ENCODE data around the gene ABR. TPM values are rescaled to one million over a fixed set of nuclear protein-coding genes. Genes with fewer than 3 reads are reported as not detected.
"Not testable (repeated sequence)": the region's sequence is repeated elsewhere in the genome, so short reads cannot be mapped to it uniquely, and the experiment has no call there.

Gene ABR
- total RNA-seq, 5 donors from 2014 or later (not counting 1 experiment from before 2014, with no cell fraction given): 89.4 to 165 (median 125) TPM

DNA sequence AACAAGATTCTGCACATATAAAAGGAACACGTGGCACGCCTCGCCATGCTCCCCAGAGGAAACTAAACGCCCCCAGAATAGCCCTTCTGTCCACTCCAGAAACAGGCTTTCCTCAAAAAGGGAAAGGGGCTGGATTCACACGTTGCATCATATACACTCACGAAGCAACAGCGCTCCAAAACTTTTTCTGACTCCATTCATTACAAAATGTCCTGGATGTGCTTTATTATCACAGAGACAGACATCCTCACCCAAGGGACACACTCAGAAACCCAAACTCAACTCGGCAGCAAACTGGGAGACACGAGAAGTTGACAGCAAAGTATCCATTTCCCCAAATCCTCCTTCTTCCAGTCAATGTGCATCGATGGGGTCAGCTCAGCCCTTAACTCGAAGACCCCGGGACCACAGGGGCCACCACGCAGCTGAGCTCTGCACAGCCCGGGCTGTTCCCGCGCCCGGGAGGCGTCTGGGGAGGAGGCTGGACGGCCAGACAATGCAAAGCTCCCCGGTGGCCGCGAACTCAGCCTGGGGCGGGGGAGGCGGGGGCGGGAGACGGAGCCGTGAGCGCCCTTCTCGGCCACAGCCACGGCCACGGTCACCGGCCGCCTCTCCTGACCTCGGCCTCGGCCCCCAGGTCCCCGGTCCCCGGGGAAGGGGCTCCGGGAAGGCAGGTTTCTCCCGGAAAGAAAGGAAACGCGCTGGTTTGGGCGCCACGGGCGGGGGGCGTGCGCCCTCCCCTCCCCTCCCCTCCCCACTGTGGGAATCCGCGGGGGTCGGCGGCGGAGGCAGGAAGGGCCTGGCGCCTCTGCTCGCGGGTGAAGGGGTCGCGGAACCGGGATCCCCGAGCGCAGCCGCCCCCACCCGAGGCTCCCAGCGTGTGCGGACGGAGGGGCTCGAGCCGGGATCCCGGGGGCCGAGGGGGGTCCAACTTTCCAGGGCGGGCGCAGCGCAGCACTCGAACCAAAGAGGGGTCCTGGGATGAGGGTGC is 201.4 kb downstream of the ABR start:
- peaks cover 33 to 38% of the 10 kb centered on the region in 2 donors for H3K27me3 Mint-ChIP-seq
- ATAC-seq (replicated peaks in 1 of 4) (no peak), DNase-seq (peak in 3 of 35 experiments; percentile 12 to 17 (median 14))
- no peaks in the 10 kb centered on the region for H3K36me3 Mint-ChIP-seq
- peak overlapping the region in 1 of 2 donors; percentile 60 for H3K27ac Mint-ChIP-seq
- Histone ChIP-seq H3K27me3 (replicated peaks in 1 of 2; ENCODE audit: control insufficient read depth in 2 of 2, extremely low read depth in 1 of 2, insufficient read depth in 2 of 2, low read length in 1 of 2) (peaks cover 7 to 36% of the 10 kb centered on the region in 2 experiments), H3K36me3 (ENCODE audit: control insufficient read depth in 2 of 2, extremely low read depth in 1 of 2, insufficient read depth in 1 of 2, low read length in 1 of 2) (no peaks in the 10 kb centered on the region), H3K4me3 (ENCODE audit: control insufficient read depth in 1 of 2, extremely low read depth in 1 of 2, low read length in 1 of 2) (peak overlapping the region in 1 of 2 donors; percentile 32), H3K9me3 (no peaks in the 10 kb centered on the region), H3K4me1 (ENCODE audit: control insufficient read depth in 1 of 2, extremely low read depth in 1 of 2, insufficient read depth in 2 of 2, low read length in 2 of 2) (peaks cover 0 to 25% of the 10 kb centered on the region in 2 experiments), H3K27ac (ENCODE audit: low read length) (no peak overlapping the region)
- ChIA-PET CTCF (no interaction called here), POLR2A (no interaction called here)
- peaks cover 19 to 21% (median 20%) of the 10 kb centered on the region in 3 donors for H3K4me1 Mint-ChIP-seq
- H3K4me3 Mint-ChIP-seq: peak overlapping the region; percentile 69 to 80 (median 74)
- no peaks in the 10 kb centered on the region for H3K9me3 Mint-ChIP-seq
- WGBS (ENCODE audit: insufficient coverage): 4% methylated on average over 47 of the region's 72 CpGs

GRCh38 chr17:977166-977565 is 202.6 kb downstream of the ABR start:
- no peak overlapping the region for H3K4me3 Mint-ChIP-seq
- H3K27me3 Mint-ChIP-seq: peaks cover 37 to 42% of the 10 kb centered on the region in 2 donors
- H3K36me3 ChIP-seq (ENCODE audit: control insufficient read depth in 2 of 2, extremely low read depth in 1 of 2, insufficient read depth in 1 of 2, low read length in 1 of 2): no peaks in the 10 kb centered on the region
- no peaks in the 10 kb centered on the region for H3K9me3 ChIP-seq
- H3K27me3 ChIP-seq (replicated peaks in 1 of 2; ENCODE audit: control insufficient read depth in 2 of 2, extremely low read depth in 1 of 2, insufficient read depth in 2 of 2, low read length in 1 of 2): peaks cover 10 to 45% of the 10 kb centered on the region in 2 experiments
- H3K9me3 Mint-ChIP-seq: no peaks in the 10 kb centered on the region
- DNase-seq (no peak), ATAC-seq (replicated peaks in 1 of 4) (no peak)
- H3K4me3 ChIP-seq (ENCODE audit: control insufficient read depth in 1 of 2, extremely low read depth in 1 of 2, low read length in 1 of 2): no peak overlapping the region
- no peak overlapping the region for H3K27ac ChIP-seq (ENCODE audit: low read length)
- no peaks in the 10 kb centered on the region for H3K36me3 Mint-ChIP-seq
- peaks cover 19 to 21% (median 20%) of the 10 kb centered on the region in 3 donors for H3K4me1 Mint-ChIP-seq
- H3K4me1 ChIP-seq (ENCODE audit: control insufficient read depth in 1 of 2, extremely low read depth in 1 of 2, insufficient read depth in 2 of 2, low read length in 2 of 2): peaks cover 0 to 25% of the 10 kb centered on the region in 2 experiments
- H3K27ac Mint-ChIP-seq: no peak overlapping the region
- ChIA-PET CTCF (no interaction called here), POLR2A (no interaction called here)
- 89% methylated on average over 6 of the region's 6 CpGs for WGBS (ENCODE audit: insufficient coverage)

- CTCF ChIA-PET: interaction anchor here in 1 of 2 donors (0.6 kb wide), 1 partner anchor 405 kb away, joined by 8 read pairs; no protein-coding TSS in a partner anchor
- Histone ChIP-seq H3K4me1 (ENCODE audit: control insufficient read depth in 1 of 2, extremely low read depth in 1 of 2, insufficient read depth in 2 of 2, low read length in 2 of 2) (peaks cover 0 to 25% of the 10 kb centered on the region in 2 experiments), H3K9me3 (no peaks in the 10 kb centered on the region), H3K27ac (ENCODE audit: low read length) (no peak overlapping the region), H3K27me3 (replicated peaks in 1 of 2; ENCODE audit: control insufficient read depth in 2 of 2, extremely low read depth in 1 of 2, insufficient read depth in 2 of 2, low read length in 1 of 2) (peaks cover 10 to 48% of the 10 kb centered on the region in 2 experiments), H3K36me3 (ENCODE audit: control insufficient read depth in 2 of 2, extremely low read depth in 1 of 2, insufficient read depth in 1 of 2, low read length in 1 of 2) (no peaks in the 10 kb centered on the region), H3K4me3 (ENCODE audit: control insufficient read depth in 1 of 2, extremely low read depth in 1 of 2, low read length in 1 of 2) (no peak overlapping the region)
- Mint-ChIP-seq H3K27ac (no peak overlapping the region), H3K9me3 (no peaks in the 10 kb centered on the region), H3K27me3 (peaks cover 37 to 46% of the 10 kb centered on the region in 2 donors), H3K36me3 (no peaks in the 10 kb centered on the region), H3K4me1 (peaks cover 18 to 20% (median 19%) of the 10 kb centered on the region in 3 donors), H3K4me3 (no peak overlapping the region)
- POLR2A ChIA-PET: interaction anchor here in 1 of 2 donors (1.1 kb wide), 1 partner anchor 20 kb away, joined by 3 read pairs; no protein-coding TSS in a partner anchor
- DNase-seq (no peak), ATAC-seq (replicated peaks in 1 of 4) (no peak)
- WGBS (ENCODE audit: insufficient coverage): no CpG with 5 or more reads among the region's 6 CpGs
Observed at GRCh38 chr17:976312-976711, 203.5 kb downstream of the ABR start.

DNA sequence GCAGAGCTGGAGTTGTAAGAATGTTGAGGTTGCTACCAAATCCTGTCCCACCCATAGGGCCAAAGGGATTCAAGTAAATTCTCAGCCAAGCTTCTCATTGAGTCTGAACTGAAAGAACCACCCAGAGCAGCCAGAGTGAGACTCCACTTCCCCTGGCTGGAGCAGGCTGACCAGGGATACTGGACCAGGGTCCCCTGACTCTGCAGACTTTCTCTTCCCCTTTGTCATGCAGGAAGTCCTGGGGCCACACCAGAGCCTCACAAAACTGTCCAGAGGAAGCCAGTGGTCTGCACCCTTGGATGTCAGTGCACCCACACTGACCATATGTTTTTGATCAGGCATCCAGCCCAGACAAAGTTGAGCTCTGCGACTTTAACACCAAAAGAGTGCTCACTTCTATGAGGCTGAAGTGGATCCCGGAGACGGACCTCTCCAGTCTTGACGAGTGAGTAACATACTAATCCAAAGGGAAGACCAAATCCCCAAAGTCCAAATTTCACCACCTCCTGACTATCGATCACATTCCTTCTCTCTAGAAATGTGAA is 204.3 kb downstream of the ABR start:
- H3K36me3 ChIP-seq (ENCODE audit: control insufficient read depth in 2 of 2, extremely low read depth in 1 of 2, insufficient read depth in 1 of 2, low read length in 1 of 2): no peaks in the 10 kb centered on the region
- peaks cover 37 to 54% of the 10 kb centered on the region in 2 donors for H3K27me3 Mint-ChIP-seq
- 90% methylated on average over 4 of the region's 5 CpGs for WGBS (ENCODE audit: insufficient coverage)
- no peak overlapping the region for H3K27ac Mint-ChIP-seq
- H3K27me3 ChIP-seq (replicated peaks in 1 of 2; ENCODE audit: control insufficient read depth in 2 of 2, extremely low read depth in 1 of 2, insufficient read depth in 2 of 2, low read length in 1 of 2): peaks cover 10 to 54% of the 10 kb centered on the region in 2 experiments
- H3K27ac ChIP-seq (ENCODE audit: low read length): no peak overlapping the region
- H3K9me3 Mint-ChIP-seq: no peaks in the 10 kb centered on the region
- H3K4me3 ChIP-seq (ENCODE audit: control insufficient read depth in 1 of 2, extremely low read depth in 1 of 2, low read length in 1 of 2): no peak overlapping the region
- H3K9me3 ChIP-seq: no peaks in the 10 kb centered on the region
- DNase-seq (no peak), ATAC-seq (replicated peaks in 1 of 4) (no peak)
- no peaks in the 10 kb centered on the region for H3K36me3 Mint-ChIP-seq
- peaks cover 0 to 19% of the 10 kb centered on the region in 2 experiments for H3K4me1 ChIP-seq (ENCODE audit: control insufficient read depth in 1 of 2, extremely low read depth in 1 of 2, insufficient read depth in 2 of 2, low read length in 2 of 2)
- ChIA-PET POLR2A (no interaction called here), CTCF (interaction anchor here in 1 of 2 donors (0.7 kb wide), 2 partner anchors 21 to 270 kb away, joined by 3 read pairs; partner anchors contain the start of gene TIMM22)
- peaks cover 10 to 14% (median 11%) of the 10 kb centered on the region in 3 donors for H3K4me1 Mint-ChIP-seq
- no peak overlapping the region for H3K4me3 Mint-ChIP-seq

DNA sequence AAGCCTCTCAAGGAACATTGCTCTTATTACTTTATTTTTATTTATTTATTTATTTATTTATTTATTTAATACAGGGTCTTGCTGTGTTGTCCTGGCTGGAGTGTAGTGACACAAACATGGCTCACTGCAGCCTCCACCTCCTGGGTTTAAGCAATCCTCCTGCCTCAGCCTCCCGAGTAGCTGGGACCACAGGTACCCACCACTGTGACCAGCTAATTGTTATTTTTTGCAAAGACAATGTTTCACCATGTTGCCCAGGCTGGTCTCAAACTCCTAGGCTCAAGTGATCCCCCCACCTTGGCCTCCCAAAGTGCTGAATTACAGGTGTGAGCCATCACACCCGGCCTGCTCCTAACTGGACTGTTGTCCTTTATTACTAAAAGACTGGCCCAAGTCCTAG is 205.0 kb downstream of the ABR start:
- H3K4me3 ChIP-seq (ENCODE audit: control insufficient read depth in 1 of 2, extremely low read depth in 1 of 2, low read length in 1 of 2); POLR2A ChIA-PET; H3K36me3 ChIP-seq (ENCODE audit: control insufficient read depth in 2 of 2, extremely low read depth in 1 of 2, insufficient read depth in 1 of 2, low read length in 1 of 2); H3K27ac Mint-ChIP-seq; H3K27ac ChIP-seq (ENCODE audit: low read length); H3K36me3 Mint-ChIP-seq; H3K9me3 Mint-ChIP-seq; CTCF ChIA-PET; H3K4me3 Mint-ChIP-seq; DNase-seq; ATAC-seq (replicated peaks in 1 of 4); H3K9me3 ChIP-seq: not testable (repeated sequence)
- Histone ChIP-seq H3K27me3 (replicated peaks in 1 of 2; ENCODE audit: control insufficient read depth in 2 of 2, extremely low read depth in 1 of 2, insufficient read depth in 2 of 2, low read length in 1 of 2) (peaks cover 10 to 56% of the 10 kb centered on the region in 2 experiments), H3K4me1 (ENCODE audit: control insufficient read depth in 1 of 2, extremely low read depth in 1 of 2, insufficient read depth in 2 of 2, low read length in 2 of 2) (peaks cover 0 to 12% of the 10 kb centered on the region in 2 experiments)
- H3K27me3 Mint-ChIP-seq: peaks cover 40 to 60% of the 10 kb centered on the region in 2 donors
- H3K4me1 Mint-ChIP-seq: peaks cover 9 to 12% (median 9%) of the 10 kb centered on the region in 3 donors
- 75% methylated on average over 2 of the region's 2 CpGs for WGBS (ENCODE audit: insufficient coverage)

DNA sequence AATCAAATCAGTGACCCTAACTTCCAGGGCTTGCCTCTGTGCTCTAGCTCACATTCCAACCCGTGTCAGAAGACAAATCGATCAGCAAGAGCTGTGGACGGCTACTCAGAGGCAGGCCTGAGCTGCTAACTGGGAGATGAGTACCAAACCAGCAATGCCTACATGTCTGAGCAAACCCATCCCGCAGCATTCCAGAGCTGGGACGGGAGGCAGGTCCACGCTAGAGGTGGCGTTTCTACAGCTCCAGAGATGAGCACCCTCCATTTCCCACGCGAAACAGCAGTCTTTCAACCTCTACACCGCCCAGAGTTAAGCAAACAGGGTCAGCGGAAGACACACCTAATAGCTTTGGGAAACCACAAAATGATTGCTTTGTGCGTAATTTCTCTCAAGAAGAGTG is 206.7 kb downstream of the ABR start:
- Mint-ChIP-seq H3K27me3 (peaks cover 54 to 73% of the 10 kb centered on the region in 2 donors), H3K4me1 (peaks cover 5 to 11% (median 7%) of the 10 kb centered on the region in 3 donors), H3K4me3 (no peak overlapping the region), H3K27ac (no peak overlapping the region), H3K9me3 (no peaks in the 10 kb centered on the region), H3K36me3 (no peaks in the 10 kb centered on the region)
- no peak for ATAC-seq (replicated peaks in 1 of 4)
- DNase-seq: no peak
- 86% methylated on average over 9 of the region's 12 CpGs for WGBS (ENCODE audit: insufficient coverage)
- no peaks in the 10 kb centered on the region for H3K36me3 ChIP-seq (ENCODE audit: control insufficient read depth in 2 of 2, extremely low read depth in 1 of 2, insufficient read depth in 1 of 2, low read length in 1 of 2)
- no peaks in the 10 kb centered on the region for H3K9me3 ChIP-seq
- CTCF ChIA-PET: no interaction called here
- H3K27ac ChIP-seq (ENCODE audit: low read length): no peak overlapping the region
- H3K4me3 ChIP-seq (ENCODE audit: control insufficient read depth in 1 of 2, extremely low read depth in 1 of 2, low read length in 1 of 2): no peak overlapping the region
- H3K4me1 ChIP-seq (ENCODE audit: control insufficient read depth in 1 of 2, extremely low read depth in 1 of 2, insufficient read depth in 2 of 2, low read length in 2 of 2): peaks cover 0 to 1% of the 10 kb centered on the region in 2 experiments
- H3K27me3 ChIP-seq (replicated peaks in 1 of 2; ENCODE audit: control insufficient read depth in 2 of 2, extremely low read depth in 1 of 2, insufficient read depth in 2 of 2, low read length in 1 of 2): peaks cover 8 to 60% of the 10 kb centered on the region in 2 experiments
- POLR2A ChIA-PET: no interaction called here
